CD4-positive, alpha-beta T cell treated with Interleukin-17A for 4 hours (primary cell): Measurements from ENCODE around the gene NR3C1.
"Not testable (repeated sequence)": the region's sequence is repeated elsewhere in the genome, so short reads cannot be mapped to it uniquely, and the experiment has no call there.

Experiments used
- DNase-seq: peaks from one replicate; pipeline ENCODE4 v3.0.0-alpha.2; 2020; ENCODE audit warnings: mixed read lengths

The NR3C1 gene

GRCh38 chr5:143331956-143332355, 71.5 kb downstream of the NR3C1 start:
- no peak for DNase-seq

GRCh38 chr5:143329843-143330242, 73.6 kb downstream of the NR3C1 start:
- no peak for DNase-seq

- no peak for DNase-seq
Observed at GRCh38 chr5:143328589-143329220, 74.8 kb downstream of the NR3C1 start.

- not testable (repeated sequence) for DNase-seq
Observed at GRCh38 chr5:143325086-143325485, 78.4 kb downstream of the NR3C1 start.

- DNase-seq = not testable (repeated sequence)
Observed at GRCh38 chr5:143322931-143323630, 80.4 kb downstream of the NR3C1 start.

- DNase-seq = no peak
Observed at GRCh38 chr5:143322176-143322575, 81.3 kb downstream of the NR3C1 start.

GRCh38 chr5:143319437-143320227, 83.9 kb downstream of the NR3C1 start:
- DNase-seq = no peak

- no peak for DNase-seq
Observed at GRCh38 chr5:143318833-143319232, 84.7 kb downstream of the NR3C1 start.

- DNase-seq = no peak
Observed at GRCh38 chr5:143318270-143318669, 85.2 kb downstream of the NR3C1 start.

GRCh38 chr5:143316844-143317631, 86.4 kb downstream of the NR3C1 start:
- DNase-seq = no peak

GRCh38 chr5:143316337-143316736, 87.1 kb downstream of the NR3C1 start:
- DNase-seq = no peak

- no peak for DNase-seq
Observed at GRCh38 chr5:143315929-143316328, 87.6 kb downstream of the NR3C1 start.

- no peak for DNase-seq
Observed at GRCh38 chr5:143315214-143315613, 88.3 kb downstream of the NR3C1 start.

- no peak for DNase-seq
Observed at GRCh38 chr5:143314659-143315058, 88.8 kb downstream of the NR3C1 start.

- no peak for DNase-seq
Observed at GRCh38 chr5:143314099-143314498, 89.4 kb downstream of the NR3C1 start.

GRCh38 chr5:143313298-143313852, 90.1 kb downstream of the NR3C1 start:
- no peak for DNase-seq

GRCh38 chr5:143312822-143313221, 90.7 kb downstream of the NR3C1 start:
- no peak for DNase-seq

GRCh38 chr5:143311955-143312354, 91.5 kb downstream of the NR3C1 start:
- DNase-seq = no peak

GRCh38 chr5:143311428-143311827, 92.1 kb downstream of the NR3C1 start:
- DNase-seq = no peak

- no peak for DNase-seq
Observed at GRCh38 chr5:143309661-143310431, 93.6 kb downstream of the NR3C1 start.

- no peak for DNase-seq
Observed at GRCh38 chr5:143308731-143309130, 94.8 kb downstream of the NR3C1 start.

- no peak for DNase-seq
Observed at GRCh38 chr5:143306040-143306439, 97.4 kb downstream of the NR3C1 start.
